HepG2 (cell line): ENCODE results near the gene ZNF341. TPM values are rescaled to one million over a fixed set of nuclear protein-coding genes. Genes with fewer than 3 reads are reported as not detected.
A peak's percentile ranks its signal among the peaks of the same experiment; 100 is the strongest.

Source experiments
- FOXJ3 ChIP-seq: sonication (generic); formaldehyde crosslinking; IDR thresholded peaks from 2 replicates; pipeline ENCODE4 v1.4.0; 2020; ENCODE audit warnings: missing genetic modification reagents, mild to moderate bottlenecking, borderline replicate concordance
- HNF4G ChIP-seq, 2 experiments: sonication (generic) in 1 of 2; formaldehyde crosslinking in 1 of 2; IDR thresholded peaks; 2 replicates each; pipeline versions ENCODE4 v1.4.0 to v1.6.1; 2011 to 2020; ENCODE audit warnings: borderline replicate concordance in 2 of 2, low read depth in 2 of 2, mild to moderate bottlenecking in 2 of 2, low read length in 1 of 2, missing genetic modification reagents in 1 of 2, moderate library complexity in 1 of 2
- HOXA7 ChIP-seq: sonication (generic); formaldehyde crosslinking; IDR thresholded peaks from 2 replicates; pipeline ENCODE4 v1.8.1; 2022; ENCODE audit warnings: mild to moderate bottlenecking, missing genetic modification reagents, moderate library complexity
- SP5 ChIP-seq: IDR thresholded peaks from 2 replicates; pipeline ENCODE4 v1.6.1; 2016; ENCODE audit warnings: low read depth, borderline replicate concordance
- USF2 ChIP-seq, 2 experiments: sonication (generic) in 1 of 2; formaldehyde crosslinking in 1 of 2; IDR thresholded peaks; 2 replicates each; pipeline versions ENCODE4 v1.5.1 to v1.6.1; 2011 to 2020; ENCODE audit warnings: borderline replicate concordance in 1 of 2, low read depth in 1 of 2, low read length in 1 of 2, mild to moderate bottlenecking in 1 of 2, missing genetic modification reagents in 1 of 2, moderate library complexity in 1 of 2
- ZNF225 ChIP-seq: sonication (generic); formaldehyde crosslinking; IDR thresholded peaks from 2 replicates; pipeline ENCODE4 v1.4.0; 2020; ENCODE audit warnings: mild to moderate bottlenecking, missing genetic modification reagents
- ZNF274 ChIP-seq: sonication (generic); formaldehyde crosslinking; IDR thresholded peaks from 2 replicates; pipeline ENCODE4 v1.5.1; 2020; ENCODE audit warnings: mild to moderate bottlenecking, missing genetic modification reagents
- ZNF567 ChIP-seq: sonication (generic); formaldehyde crosslinking; IDR thresholded peaks from 2 replicates; pipeline ENCODE4 v1.8.1; 2023; ENCODE audit warnings: mild to moderate bottlenecking, missing genetic modification reagents, borderline replicate concordance
- ZNF7 ChIP-seq: IDR thresholded peaks from 2 replicates; pipeline ENCODE4 v1.6.1; 2016; ENCODE audit warnings: missing biosample characterization, missing genetic modification reagents
- ZNF737 ChIP-seq: sonication (generic); formaldehyde crosslinking; IDR thresholded peaks from 2 replicates; pipeline ENCODE4 v1.5.0; 2020; ENCODE audit warnings: missing genetic modification reagents, mild to moderate bottlenecking, borderline replicate concordance
- ZNF75D ChIP-seq: sonication (generic); formaldehyde crosslinking; IDR thresholded peaks from 2 replicates; pipeline ENCODE4 v1.8.1; 2023; ENCODE audit warnings: missing genetic modification reagents, mild to moderate bottlenecking, borderline replicate concordance
- ZNF83 ChIP-seq: sonication (generic); formaldehyde crosslinking; IDR thresholded peaks from 2 replicates; pipeline ENCODE4 v1.4.0; 2020; ENCODE audit warnings: missing genetic modification reagents, mild to moderate bottlenecking, borderline replicate concordance
- ZNF878 ChIP-seq: sonication (generic); formaldehyde crosslinking; IDR thresholded peaks from 2 replicates; pipeline ENCODE4 v1.8.1; 2023; ENCODE audit warnings: mild to moderate bottlenecking, missing genetic modification reagents, moderate library complexity
- polyA plus RNA-seq, 8 experiments: library from polyadenylated mRNA; depleted of rRNA in 3 of 8; stranded (reverse) in 7 of 8; unstranded in 1 of 8; fragments of >200 nt; fragmentation: Illumina TruSeq in 4 of 8; extraction: Trizol in 4 of 8; gene quantifications; 2 replicates each; pipeline versions ENCODE4 v1.2.1 to v1.2.3, GENCODE V29; 2011 to 2016; ENCODE audit warnings: low read depth in 4 of 8, missing spikeins in 1 of 8, mixed read lengths in 1 of 8; ENCODE audit not compliant: insufficient read depth in 1 of 8
- total RNA-seq, 5 experiments: library from RNA; depleted of rRNA; stranded (reverse); fragments of >200 nt; fragmentation: Illumina TruSeq; extraction: Trizol; gene quantifications; 2 replicates each; pipeline ENCODE4 v1.2.3, GENCODE V29; 2016; ENCODE audit warnings: low read depth in 1 of 5
- TF ChIP-seq, protein P1 (sequence below): sonication (generic); formaldehyde crosslinking; IDR thresholded peaks from 2 replicates; pipeline ENCODE4 v1.4.0; 2020; ENCODE audit warnings: mild to moderate bottlenecking, missing genetic modification reagents, borderline replicate concordance
- TF ChIP-seq, protein P2 (sequence below): sonication (generic); formaldehyde crosslinking; IDR thresholded peaks from 2 replicates; pipeline ENCODE4 v1.4.0; 2020; ENCODE audit warnings: missing genetic modification reagents
- TF ChIP-seq, protein P3 (sequence below): sonication (generic); formaldehyde crosslinking; IDR thresholded peaks from 2 replicates; pipeline ENCODE4 v1.5.0; 2020; ENCODE audit warnings: mild to moderate bottlenecking, missing genetic modification reagents

ZNF341 gene
- total and polyA plus RNA-seq, 2 of the 13 experiments (the other 11 are each of a cell fraction or from before 2014, with no cell fraction given): 1.1 to 2.2 TPM

- TF ChIP-seq HNF4G (IDR thresholded peaks at IDR 0.05; ENCODE audit: borderline replicate concordance, low read depth, low read length): no peak
- TF ChIP-seq HNF4G (CRISPR knock-in tag; IDR thresholded peaks at IDR 0.05; ENCODE audit: borderline replicate concordance, low read depth): no peak
- no peak for TF ChIP-seq ZNF225
- no peak for TF ChIP-seq USF2 (IDR thresholded peaks at IDR 0.05; ENCODE audit: low read depth, low read length)
- no peak for TF ChIP-seq USF2 (CRISPR knock-in tag; IDR thresholded peaks at IDR 0.05; ENCODE audit: borderline replicate concordance)
- TF ChIP-seq SP5 (CRISPR knock-in tag): no peak
- no peak for TF ChIP-seq ZNF75D (CRISPR knock-in tag)
- 0 out of 2 replicates have a peak, but pooled peaks have one; percentile 7 for TF ChIP-seq ZNF7 (CRISPR knock-in tag)
- no peak for TF ChIP-seq HOXA7
- no peak for TF ChIP-seq ZNF737 (CRISPR knock-in tag)
- TF ChIP-seq ZNF878 (CRISPR knock-in tag): 0 out of 2 replicates have a peak, but pooled peaks have one; percentile 82
- TF ChIP-seq ZNF83 (CRISPR knock-in tag): no peak; the same call in 1 of the 2 replicates
- TF ChIP-seq ZNF567: no peak; the same call in 1 of the 2 replicates
- TF ChIP-seq, protein P1, sequence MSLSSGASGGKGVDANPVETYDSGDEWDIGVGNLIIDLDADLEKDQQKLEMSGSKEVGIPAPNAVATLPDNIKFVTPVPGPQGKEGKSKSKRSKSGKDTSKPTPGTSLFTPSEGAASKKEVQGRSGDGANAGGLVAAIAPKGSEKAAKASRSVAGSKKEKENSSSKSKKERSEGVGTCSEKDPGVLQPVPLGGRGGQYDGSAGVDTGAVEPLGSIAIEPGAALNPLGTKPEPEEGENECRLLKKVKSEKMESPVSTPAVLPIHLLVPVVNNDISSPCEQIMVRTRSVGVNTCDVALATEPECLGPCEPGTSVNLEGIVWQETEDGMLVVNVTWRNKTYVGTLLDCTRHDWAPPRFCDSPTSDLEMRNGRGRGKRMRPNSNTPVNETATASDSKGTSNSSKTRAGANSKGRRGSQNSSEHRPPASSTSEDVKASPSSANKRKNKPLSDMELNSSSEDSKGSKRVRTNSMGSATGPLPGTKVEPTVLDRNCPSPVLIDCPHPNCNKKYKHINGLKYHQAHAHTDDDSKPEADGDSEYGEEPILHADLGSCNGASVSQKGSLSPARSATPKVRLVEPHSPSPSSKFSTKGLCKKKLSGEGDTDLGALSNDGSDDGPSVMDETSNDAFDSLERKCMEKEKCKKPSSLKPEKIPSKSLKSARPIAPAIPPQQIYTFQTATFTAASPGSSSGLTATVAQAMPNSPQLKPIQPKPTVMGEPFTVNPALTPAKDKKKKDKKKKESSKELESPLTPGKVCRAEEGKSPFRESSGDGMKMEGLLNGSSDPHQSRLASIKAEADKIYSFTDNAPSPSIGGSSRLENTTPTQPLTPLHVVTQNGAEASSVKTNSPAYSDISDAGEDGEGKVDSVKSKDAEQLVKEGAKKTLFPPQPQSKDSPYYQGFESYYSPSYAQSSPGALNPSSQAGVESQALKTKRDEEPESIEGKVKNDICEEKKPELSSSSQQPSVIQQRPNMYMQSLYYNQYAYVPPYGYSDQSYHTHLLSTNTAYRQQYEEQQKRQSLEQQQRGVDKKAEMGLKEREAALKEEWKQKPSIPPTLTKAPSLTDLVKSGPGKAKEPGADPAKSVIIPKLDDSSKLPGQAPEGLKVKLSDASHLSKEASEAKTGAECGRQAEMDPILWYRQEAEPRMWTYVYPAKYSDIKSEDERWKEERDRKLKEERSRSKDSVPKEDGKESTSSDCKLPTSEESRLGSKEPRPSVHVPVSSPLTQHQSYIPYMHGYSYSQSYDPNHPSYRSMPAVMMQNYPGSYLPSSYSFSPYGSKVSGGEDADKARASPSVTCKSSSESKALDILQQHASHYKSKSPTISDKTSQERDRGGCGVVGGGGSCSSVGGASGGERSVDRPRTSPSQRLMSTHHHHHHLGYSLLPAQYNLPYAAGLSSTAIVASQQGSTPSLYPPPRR (CRISPR knock-in tag): peak; percentile 68; the same call in 1 of the 2 replicates
- TF ChIP-seq, protein P2, sequence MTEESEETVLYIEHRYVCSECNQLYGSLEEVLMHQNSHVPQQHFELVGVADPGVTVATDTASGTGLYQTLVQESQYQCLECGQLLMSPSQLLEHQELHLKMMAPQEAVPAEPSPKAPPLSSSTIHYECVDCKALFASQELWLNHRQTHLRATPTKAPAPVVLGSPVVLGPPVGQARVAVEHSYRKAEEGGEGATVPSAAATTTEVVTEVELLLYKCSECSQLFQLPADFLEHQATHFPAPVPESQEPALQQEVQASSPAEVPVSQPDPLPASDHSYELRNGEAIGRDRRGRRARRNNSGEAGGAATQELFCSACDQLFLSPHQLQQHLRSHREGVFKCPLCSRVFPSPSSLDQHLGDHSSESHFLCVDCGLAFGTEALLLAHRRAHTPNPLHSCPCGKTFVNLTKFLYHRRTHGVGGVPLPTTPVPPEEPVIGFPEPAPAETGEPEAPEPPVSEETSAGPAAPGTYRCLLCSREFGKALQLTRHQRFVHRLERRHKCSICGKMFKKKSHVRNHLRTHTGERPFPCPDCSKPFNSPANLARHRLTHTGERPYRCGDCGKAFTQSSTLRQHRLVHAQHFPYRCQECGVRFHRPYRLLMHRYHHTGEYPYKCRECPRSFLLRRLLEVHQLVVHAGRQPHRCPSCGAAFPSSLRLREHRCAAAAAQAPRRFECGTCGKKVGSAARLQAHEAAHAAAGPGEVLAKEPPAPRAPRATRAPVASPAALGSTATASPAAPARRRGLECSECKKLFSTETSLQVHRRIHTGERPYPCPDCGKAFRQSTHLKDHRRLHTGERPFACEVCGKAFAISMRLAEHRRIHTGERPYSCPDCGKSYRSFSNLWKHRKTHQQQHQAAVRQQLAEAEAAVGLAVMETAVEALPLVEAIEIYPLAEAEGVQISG (CRISPR knock-in tag): no peak
- TF ChIP-seq, protein P3, sequence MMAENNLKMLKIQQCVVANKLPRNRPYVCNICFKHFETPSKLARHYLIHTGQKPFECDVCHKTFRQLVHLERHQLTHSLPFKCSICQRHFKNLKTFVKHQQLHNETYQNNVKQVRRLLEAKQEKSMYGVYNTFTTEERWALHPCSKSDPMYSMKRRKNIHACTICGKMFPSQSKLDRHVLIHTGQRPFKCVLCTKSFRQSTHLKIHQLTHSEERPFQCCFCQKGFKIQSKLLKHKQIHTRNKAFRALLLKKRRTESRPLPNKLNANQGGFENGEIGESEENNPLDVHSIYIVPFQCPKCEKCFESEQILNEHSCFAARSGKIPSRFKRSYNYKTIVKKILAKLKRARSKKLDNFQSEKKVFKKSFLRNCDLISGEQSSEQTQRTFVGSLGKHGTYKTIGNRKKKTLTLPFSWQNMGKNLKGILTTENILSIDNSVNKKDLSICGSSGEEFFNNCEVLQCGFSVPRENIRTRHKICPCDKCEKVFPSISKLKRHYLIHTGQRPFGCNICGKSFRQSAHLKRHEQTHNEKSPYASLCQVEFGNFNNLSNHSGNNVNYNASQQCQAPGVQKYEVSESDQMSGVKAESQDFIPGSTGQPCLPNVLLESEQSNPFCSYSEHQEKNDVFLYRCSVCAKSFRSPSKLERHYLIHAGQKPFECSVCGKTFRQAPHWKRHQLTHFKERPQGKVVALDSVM (CRISPR knock-in tag): no peak
- TF ChIP-seq ZNF274: no peak; the same call in none of the 2 replicates
- peak; percentile 56; the same call in 1 of the 2 replicates for TF ChIP-seq FOXJ3 (CRISPR knock-in tag)
Observed at GRCh38 chr20:33731693-33732165, at the start of gene ZNF341 (continued).
